Measurements from ENCODE around the gene CECR2. TPM values are rescaled to one million over a fixed set of nuclear protein-coding genes. Genes with fewer than 3 reads are reported as not detected.

CECR2 gene
- total RNA-seq, 1 experiment from 2014 or later = 154 TPM

DNA sequence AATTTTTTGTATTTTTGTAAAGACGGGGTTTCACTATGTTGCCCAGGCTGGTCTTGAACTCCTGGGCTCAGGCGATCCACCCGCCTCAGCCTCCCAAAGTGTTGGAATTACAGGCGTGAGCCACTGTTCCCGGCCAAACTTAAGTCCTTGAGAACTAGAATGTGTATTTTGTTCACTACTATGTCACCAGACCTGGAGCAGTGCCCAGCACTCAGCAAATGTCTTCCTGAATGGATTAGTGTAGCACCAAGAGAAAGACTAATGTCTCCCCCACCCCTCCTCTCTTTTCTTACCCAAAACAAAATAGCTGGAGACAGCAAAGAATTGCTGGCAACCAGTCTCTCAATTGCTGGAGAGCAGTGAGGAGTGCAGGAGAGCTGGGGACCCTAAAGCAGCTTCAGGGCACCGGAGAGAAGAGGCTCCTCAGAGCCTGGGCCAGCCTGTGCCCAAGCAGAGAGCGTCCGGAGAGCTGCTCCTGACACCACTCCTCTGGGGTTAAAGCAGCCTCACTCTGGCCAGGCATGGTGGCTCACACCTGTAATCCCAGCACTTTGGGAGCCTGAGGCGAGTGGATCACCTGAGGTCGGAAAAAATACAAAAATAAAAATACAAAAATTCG lies 209.0 kb downstream of the CECR2 start:
- no peak for DNase-seq
- H2AK5ac ChIP-seq (ENCODE audit: insufficient read length, low read length) = no peak overlapping the region
- no CpG with 5 or more reads among the region's 11 CpGs for whole genome bisulfite sequencing (ENCODE audit: extremely low coverage, insufficient read length, low lambda C conversion rate)
- no peak overlapping the region for H2AFZ ChIP-seq (ENCODE audit: low read length)
- Mint-ChIP-seq H3K9me3 (no peaks in the 10 kb centered on the region), H3K4me3 (no peak overlapping the region), H3K4me1 (peaks cover 17 to 18% of the 10 kb centered on the region in 2 experiments), H3K36me3 (ENCODE audit: insufficient read depth in 1 of 3, low read depth in 3 of 3) (peaks cover 0 to 2% (median 0%) of the 10 kb centered on the region in 3 experiments; a peak in 1 of 7 replicates), H3K27me3 (ENCODE audit: low read depth) (no peaks in the 10 kb centered on the region; the same call in none of the 2 replicates), H3K27ac (peak overlapping the region in 1 of 3 experiments; percentile 75; a peak in 2 of 7 replicates)
- H3K4me1 ChIP-seq (ENCODE audit: insufficient read depth, low read length) = no peaks in the 10 kb centered on the region
- H3K9ac ChIP-seq (ENCODE audit: extremely low read depth, insufficient read length, low read length) = no peak overlapping the region
- H3T11ph ChIP-seq (ENCODE audit: low read length) = no peak overlapping the region
- H2BK5ac ChIP-seq (ENCODE audit: insufficient read length, low read length) = no peak overlapping the region
- H3K23ac ChIP-seq (ENCODE audit: insufficient read length, low read depth, low read length) = no peak overlapping the region
- H3K18ac ChIP-seq (ENCODE audit: insufficient read length, low read depth, low read length) = no peak overlapping the region
- no peaks in the 10 kb centered on the region for H4K20me1 ChIP-seq (ENCODE audit: control insufficient read depth, insufficient read depth, insufficient read length)
- H3K9me3 ChIP-seq (ENCODE audit: control insufficient read depth, low read depth, low read length) = no peaks in the 10 kb centered on the region
- no peak overlapping the region for H3K27ac ChIP-seq (ENCODE audit: insufficient read length, low read depth, low read length)
- no peak overlapping the region for H4K8ac ChIP-seq (replicated peaks; ENCODE audit: insufficient read length, low read depth, low read length)
- H3K79me2 ChIP-seq (ENCODE audit: insufficient read depth, low read length) = no peaks in the 10 kb centered on the region
- no peaks in the 10 kb centered on the region for H3K23me2 ChIP-seq (ENCODE audit: insufficient read length, low read depth, low read length, poor library complexity, severe bottlenecking)
- H2BK20ac ChIP-seq (ENCODE audit: low read depth, low read length, poor library complexity, severe bottlenecking) = no peak overlapping the region
- H2BK15ac ChIP-seq (ENCODE audit: low read depth, low read length) = no peak overlapping the region
- no peak overlapping the region for H4K5ac ChIP-seq (ENCODE audit: insufficient read length, low read depth, low read length)
- H3K79me1 ChIP-seq (ENCODE audit: insufficient read depth, low read depth, low read length, poor library complexity, severe bottlenecking) = no peaks in the 10 kb centered on the region
- H4K91ac ChIP-seq (ENCODE audit: insufficient read length, low read depth, low read length) = no peak overlapping the region
- H2BK12ac ChIP-seq (ENCODE audit: insufficient read length, low read depth, low read length) = no peak overlapping the region
- H3K27me3 ChIP-seq (ENCODE audit: insufficient read depth, low read length) = no peaks in the 10 kb centered on the region
- H3K56ac ChIP-seq (ENCODE audit: insufficient read length, low read depth, low read length) = no peak overlapping the region
- H3K14ac ChIP-seq (ENCODE audit: insufficient read depth, low read length) = no peak overlapping the region
- H3K4me2 ChIP-seq (ENCODE audit: insufficient read depth, insufficient read length, low read length) = no peak overlapping the region
- H3K4ac ChIP-seq (ENCODE audit: low read depth, low read length) = no peak overlapping the region
- TF ChIP-seq CTCF (conservative IDR thresholded peaks at IDR 0.05) = no peak
- no peak overlapping the region for H2BK120ac ChIP-seq (ENCODE audit: low read depth, low read length, poor library complexity, severe bottlenecking)
